Type B pancreatic cell (in vitro differentiated cells): ENCODE data around the gene ZNRF1. TPM values are rescaled to one million over a fixed set of nuclear protein-coding genes. Genes with fewer than 3 reads are reported as not detected.

ENCODE experiments used
- DNase-seq: peaks from one replicate; pipeline ENCODE4 v3.0.0; 2021; ENCODE audit warnings: mixed read lengths; ENCODE audit not compliant: unreplicated experiment; ENCODE audit errors: extremely low spot score
- H3K27ac Mint-ChIP-seq: 2 replicates; pipeline ENCODE4 v1.8.0; 2021; ENCODE audit warnings: mild to moderate bottlenecking, mixed read lengths
- H3K27me3 Mint-ChIP-seq: 2 replicates; pipeline ENCODE4 v1.8.0; 2021; ENCODE audit warnings: mixed read lengths
- H3K36me3 Mint-ChIP-seq: 2 replicates; pipeline ENCODE4 v1.8.0; 2021; ENCODE audit warnings: mixed read lengths
- H3K4me1 Mint-ChIP-seq: one replicate; pipeline ENCODE4 v1.8.0; 2021; ENCODE audit warnings: mixed read lengths; ENCODE audit not compliant: unreplicated experiment
- H3K4me3 Mint-ChIP-seq: 2 replicates; pipeline ENCODE4 v1.8.0; 2021; ENCODE audit warnings: mild to moderate bottlenecking, mixed read lengths
- H3K9me3 Mint-ChIP-seq: 2 replicates; pipeline ENCODE4 v1.8.0; 2021; ENCODE audit warnings: mixed read lengths
- total RNA-seq: library from RNA; stranded (reverse); gene quantifications from 2 replicates; pipeline ENCODE4 v1.2.1, GENCODE V29; 2021; ENCODE audit warnings: low replicate concordance
- TF ChIP-seq, protein P1 (sequence below): fragments of 200-600 bp; sonication (generic); conservative IDR thresholded peaks from 2 replicates; pipeline ENCODE4 v1.5.0; 2021; ENCODE audit warnings: antibody characterized with exemption, mild to moderate bottlenecking

The ZNRF1 gene
- total RNA-seq, 1 donor from 2014 or later: 49.2 TPM

DNA sequence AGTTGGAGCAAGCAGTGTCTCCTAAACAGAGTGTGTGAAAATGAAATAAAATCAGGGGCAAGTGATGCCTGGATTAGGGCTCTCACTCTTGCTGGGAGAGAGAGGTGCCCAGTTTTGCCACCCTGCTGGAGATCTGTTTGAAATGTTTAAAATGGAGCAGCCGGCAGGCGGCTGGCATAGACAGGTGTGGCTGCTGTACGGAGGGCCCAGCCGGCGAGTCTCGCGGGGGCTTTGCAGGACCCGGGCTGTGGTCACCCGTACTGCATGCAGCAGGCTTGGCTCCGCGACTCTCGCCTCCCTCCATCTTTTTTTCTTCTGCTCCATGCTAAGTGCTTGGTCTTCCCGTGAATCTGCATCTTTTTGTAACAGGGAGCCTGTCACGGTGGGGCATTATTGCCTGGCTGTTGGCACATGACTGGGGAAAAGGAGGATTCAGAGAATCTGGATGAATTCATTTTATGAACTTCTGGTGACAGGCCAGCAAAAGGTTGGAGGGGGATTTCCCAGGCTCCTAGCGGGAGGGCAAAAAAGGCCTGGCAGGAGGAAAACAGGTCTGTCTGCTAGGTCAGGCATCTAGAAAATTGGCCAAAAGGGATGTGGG lies 1.8 kb downstream of the ZNRF1 start:
- Mint-ChIP-seq H3K9me3 (no peaks in the 10 kb centered on the region), H3K4me3 (peak overlapping the region; percentile 92), H3K27ac (peak overlapping the region; percentile 78), H3K36me3 (peaks cover 9% of the 10 kb centered on the region), H3K27me3 (no peaks in the 10 kb centered on the region), H3K4me1 (peaks cover 39% of the 10 kb centered on the region)
- no peak for DNase-seq
- TF ChIP-seq, protein P1, sequence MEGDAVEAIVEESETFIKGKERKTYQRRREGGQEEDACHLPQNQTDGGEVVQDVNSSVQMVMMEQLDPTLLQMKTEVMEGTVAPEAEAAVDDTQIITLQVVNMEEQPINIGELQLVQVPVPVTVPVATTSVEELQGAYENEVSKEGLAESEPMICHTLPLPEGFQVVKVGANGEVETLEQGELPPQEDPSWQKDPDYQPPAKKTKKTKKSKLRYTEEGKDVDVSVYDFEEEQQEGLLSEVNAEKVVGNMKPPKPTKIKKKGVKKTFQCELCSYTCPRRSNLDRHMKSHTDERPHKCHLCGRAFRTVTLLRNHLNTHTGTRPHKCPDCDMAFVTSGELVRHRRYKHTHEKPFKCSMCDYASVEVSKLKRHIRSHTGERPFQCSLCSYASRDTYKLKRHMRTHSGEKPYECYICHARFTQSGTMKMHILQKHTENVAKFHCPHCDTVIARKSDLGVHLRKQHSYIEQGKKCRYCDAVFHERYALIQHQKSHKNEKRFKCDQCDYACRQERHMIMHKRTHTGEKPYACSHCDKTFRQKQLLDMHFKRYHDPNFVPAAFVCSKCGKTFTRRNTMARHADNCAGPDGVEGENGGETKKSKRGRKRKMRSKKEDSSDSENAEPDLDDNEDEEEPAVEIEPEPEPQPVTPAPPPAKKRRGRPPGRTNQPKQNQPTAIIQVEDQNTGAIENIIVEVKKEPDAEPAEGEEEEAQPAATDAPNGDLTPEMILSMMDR: no peak

DNA sequence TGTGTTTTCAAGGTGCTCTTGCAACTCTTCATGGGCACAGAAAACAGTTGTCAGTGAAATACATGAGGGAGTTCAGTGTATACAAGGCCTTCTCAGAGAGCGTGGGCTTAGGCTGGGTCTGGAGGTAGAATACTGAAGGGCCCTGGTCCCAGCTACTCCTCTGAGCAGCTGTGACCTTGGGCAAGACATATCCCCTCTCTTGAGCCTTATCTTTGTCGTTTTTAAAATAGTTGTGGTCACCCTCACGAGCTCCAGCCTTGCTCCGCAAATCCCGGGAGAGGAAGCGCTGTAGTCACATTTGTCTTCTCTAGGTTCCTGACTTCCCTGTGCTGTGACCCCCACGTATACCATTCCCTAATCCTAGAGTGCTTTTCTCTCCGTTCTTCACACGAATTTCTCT lies 3.6 kb downstream of the ZNRF1 start:
- H3K27ac Mint-ChIP-seq: no peak overlapping the region
- no peak for DNase-seq
- no peaks in the 10 kb centered on the region for H3K9me3 Mint-ChIP-seq
- no peaks in the 10 kb centered on the region for H3K27me3 Mint-ChIP-seq
- H3K36me3 Mint-ChIP-seq: peaks cover 12% of the 10 kb centered on the region
- TF ChIP-seq, protein P1: no peak
- H3K4me3 Mint-ChIP-seq: peak overlapping the region; percentile 72
- H3K4me1 Mint-ChIP-seq: peaks cover 39% of the 10 kb centered on the region

DNA sequence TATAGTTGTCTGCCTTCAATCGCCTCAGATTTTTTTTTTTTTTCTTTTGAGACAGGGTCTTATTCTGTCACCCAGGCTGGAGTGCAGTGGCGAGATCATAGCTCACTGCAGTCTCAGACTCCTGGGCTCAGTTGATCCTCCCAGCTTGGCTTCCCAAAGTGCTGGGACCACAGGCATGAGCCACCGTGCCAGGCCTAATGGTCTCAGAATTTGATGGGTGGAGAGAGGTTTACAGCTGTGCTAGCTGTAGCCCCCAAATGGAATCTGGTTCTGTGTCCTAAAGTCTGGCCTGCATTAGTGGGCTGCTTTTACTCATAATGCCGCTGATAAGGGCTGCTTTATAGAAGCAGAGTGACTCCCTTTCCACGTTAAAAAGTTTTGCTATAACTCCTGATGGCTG lies 5.1 kb downstream of the ZNRF1 start:
- H3K27ac Mint-ChIP-seq: no peak overlapping the region
- TF ChIP-seq, protein P1: no peak
- H3K4me3 Mint-ChIP-seq: no peak overlapping the region
- no peaks in the 10 kb centered on the region for H3K27me3 Mint-ChIP-seq
- no peak for DNase-seq
- H3K9me3 Mint-ChIP-seq: no peaks in the 10 kb centered on the region
- H3K4me1 Mint-ChIP-seq: peaks cover 34% of the 10 kb centered on the region
- peaks cover 12% of the 10 kb centered on the region for H3K36me3 Mint-ChIP-seq

DNA sequence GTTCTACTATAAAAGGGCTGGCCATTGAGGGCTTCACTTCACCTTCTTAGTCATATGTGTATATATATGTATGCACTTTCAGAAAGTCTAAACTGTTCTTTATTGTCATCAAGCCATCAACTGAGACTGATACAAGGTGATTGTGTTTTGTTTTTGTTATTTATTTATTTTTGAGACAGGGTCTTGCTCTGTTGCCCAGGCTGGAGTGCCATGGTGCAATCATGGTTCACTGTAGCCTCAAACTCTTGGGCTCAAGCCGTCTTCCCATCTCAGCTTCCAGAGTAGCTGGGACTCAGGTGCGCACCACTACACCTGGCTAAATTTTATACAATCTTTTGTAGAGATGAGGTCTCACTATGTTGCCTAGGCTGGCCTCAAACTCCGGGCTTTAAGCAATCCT lies 5.6 kb downstream of the ZNRF1 start:
- no peaks in the 10 kb centered on the region for H3K9me3 Mint-ChIP-seq
- TF ChIP-seq, protein P1: no peak
- H3K27me3 Mint-ChIP-seq: no peaks in the 10 kb centered on the region
- H3K4me1 Mint-ChIP-seq: peaks cover 34% of the 10 kb centered on the region
- H3K4me3 Mint-ChIP-seq: no peak overlapping the region
- H3K27ac Mint-ChIP-seq: no peak overlapping the region
- H3K36me3 Mint-ChIP-seq: peaks cover 12% of the 10 kb centered on the region
- DNase-seq: no peak

DNA sequence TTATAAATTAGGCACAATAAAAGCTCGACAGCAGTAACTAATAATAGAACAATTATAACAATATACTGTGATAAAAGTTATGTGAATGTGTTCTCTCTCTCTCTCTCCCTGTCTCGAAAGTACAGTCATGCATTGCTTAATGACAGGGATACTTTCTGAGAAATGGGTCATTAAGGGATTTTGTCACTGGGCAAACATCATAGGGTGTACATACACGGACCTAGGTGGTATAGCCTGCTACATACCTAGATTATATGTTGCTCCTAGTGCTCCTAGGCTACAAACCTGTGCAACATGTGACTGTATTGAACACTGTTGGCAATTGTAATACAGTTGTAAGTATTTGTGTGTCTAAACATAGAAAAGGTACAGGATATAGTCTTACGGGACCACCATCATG lies 6.9 kb downstream of the ZNRF1 start:
- H3K27me3 Mint-ChIP-seq: no peaks in the 10 kb centered on the region
- H3K36me3 Mint-ChIP-seq: peaks cover 12% of the 10 kb centered on the region
- H3K27ac Mint-ChIP-seq: no peak overlapping the region
- no peak overlapping the region for H3K4me3 Mint-ChIP-seq
- H3K9me3 Mint-ChIP-seq: no peaks in the 10 kb centered on the region
- TF ChIP-seq, protein P1: no peak
- DNase-seq: no peak
- peaks cover 29% of the 10 kb centered on the region for H3K4me1 Mint-ChIP-seq

DNA sequence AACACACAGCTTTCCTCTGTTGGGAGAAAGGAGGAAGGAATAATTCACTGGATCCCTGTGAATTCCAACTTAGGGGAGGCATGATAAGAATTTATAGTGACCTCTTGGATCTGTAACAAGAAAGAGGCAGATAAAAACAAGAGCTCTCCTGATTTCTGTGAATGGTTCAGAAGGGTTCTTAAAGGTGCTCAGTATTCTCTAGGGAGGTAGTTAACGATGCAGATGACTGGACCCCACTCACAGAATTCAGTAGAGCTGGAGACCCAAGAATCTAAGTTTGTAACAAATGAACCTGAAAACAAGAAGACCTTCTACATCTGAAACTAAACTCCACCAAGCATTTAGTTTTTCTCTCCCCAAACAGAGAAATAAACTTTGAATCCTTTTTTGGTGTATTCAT lies 8.6 kb downstream of the ZNRF1 start:
- no peaks in the 10 kb centered on the region for H3K9me3 Mint-ChIP-seq
- H3K27me3 Mint-ChIP-seq: no peaks in the 10 kb centered on the region
- no peak for DNase-seq
- H3K36me3 Mint-ChIP-seq: peaks cover 12% of the 10 kb centered on the region
- peaks cover 24% of the 10 kb centered on the region for H3K4me1 Mint-ChIP-seq
- no peak overlapping the region for H3K27ac Mint-ChIP-seq
- TF ChIP-seq, protein P1: no peak
- no peak overlapping the region for H3K4me3 Mint-ChIP-seq
